Hepatocyte (in vitro differentiated cells): ENCODE data around the gene GLS. TPM values are rescaled to one million over a fixed set of nuclear protein-coding genes. Genes with fewer than 3 reads are reported as not detected.

Experiments used
- DNase-seq: peaks from one replicate; pipeline ENCODE4 v3.0.0-alpha.2; 2016; ENCODE audit warnings: low spot score
- H2AFZ ChIP-seq: fragments of 200-600 bp; sonication (generic); 2 replicates; pipeline ENCODE4 v1.6.0; 2016; ENCODE audit warnings: antibody characterized with exemption, mild to moderate bottlenecking
- H3K27ac ChIP-seq: fragments of 200-600 bp; sonication (generic); 2 replicates; pipeline ENCODE4 v1.5.1; 2016; ENCODE audit warnings: mild to moderate bottlenecking
- H3K27me3 ChIP-seq: fragments of 200-600 bp; sonication (generic); 2 replicates; pipeline ENCODE4 v1.6.1; 2016
- H3K36me3 ChIP-seq: fragments of 200-600 bp; sonication (generic); replicated peaks from 2 replicates; pipeline ENCODE4 v1.5.1; 2016; ENCODE audit warnings: low read depth; ENCODE audit not compliant: insufficient read depth
- H3K4me1 ChIP-seq: fragments of 200-600 bp; sonication (generic); 2 replicates; pipeline ENCODE4 v1.5.1; 2016; ENCODE audit warnings: mild to moderate bottlenecking, moderate library complexity; ENCODE audit not compliant: insufficient read depth
- H3K4me2 ChIP-seq: fragments of 200-600 bp; sonication (generic); 2 replicates; pipeline ENCODE4 v1.6.0; 2016
- H3K4me3 ChIP-seq: fragments of 200-600 bp; sonication (generic); 2 replicates; pipeline ENCODE4 v1.5.1; 2016; ENCODE audit warnings: mild to moderate bottlenecking
- H3K79me2 ChIP-seq: fragments of 200-600 bp; sonication (generic); 2 replicates; pipeline ENCODE4 v1.6.0; 2017; ENCODE audit warnings: mild to moderate bottlenecking
- H3K9me2 ChIP-seq: fragments of 200-600 bp; sonication (generic); replicated peaks from 2 replicates; pipeline ENCODE4 v1.6.0; 2017; ENCODE audit warnings: mild to moderate bottlenecking; ENCODE audit not compliant: insufficient read depth
- H3K9me3 ChIP-seq: fragments of 200-600 bp; sonication (generic); 2 replicates; pipeline ENCODE4 v1.5.1; 2016; ENCODE audit warnings: low read depth, mild to moderate bottlenecking
- H4K20me1 ChIP-seq: fragments of 200-600 bp; sonication (generic); 2 replicates; pipeline ENCODE4 v1.6.0; 2016; ENCODE audit warnings: mild to moderate bottlenecking; ENCODE audit not compliant: insufficient read depth, poor library complexity, severe bottlenecking
- EZH2 ChIP-seq: fragments of 200-600 bp; sonication (generic); IDR thresholded peaks from 2 replicates; pipeline ENCODE4 v1.6.1; 2016; ENCODE audit warnings: antibody characterized with exemption, mild to moderate bottlenecking, borderline replicate concordance
- EZH2phosphoT487 ChIP-seq: fragments of 200-600 bp; sonication (generic); IDR thresholded peaks from one replicate; pipeline ENCODE4 v1.6.1; 2018; ENCODE audit warnings: antibody characterized with exemption, mild to moderate bottlenecking, low read depth, moderate library complexity; ENCODE audit not compliant: unreplicated experiment, severe bottlenecking
- WGBS: methylation state at CpG from one replicate; pipeline ENCODE4 v1.1.6; 2016; ENCODE audit warnings: low lambda C conversion rate; ENCODE audit errors: missing lambda C conversion rate; 5-methylcytosine and 5-hydroxymethylcytosine counted together
- polyA plus RNA-seq: library from polyadenylated mRNA; unstranded; fragments of >200 nt; fragmentation: Nextera tagmentation; extraction: Ambion mirVana; gene quantifications from 2 replicates; pipeline ENCODE4 v1.2.1, GENCODE V29; 2016
- total RNA-seq: library from RNA; depleted of rRNA; stranded (reverse); fragments of >200 nt; gene quantifications from 2 replicates; pipeline ENCODE4 v1.2.3, GENCODE V29; 2014
- TF ChIP-seq, protein P1 (sequence below): fragments of 200-600 bp; sonication (generic); IDR thresholded peaks from 2 replicates; pipeline ENCODE4 v1.5.1; 2016; ENCODE audit warnings: antibody characterized with exemption, mild to moderate bottlenecking; ENCODE audit not compliant: poor library complexity

Gene GLS
- total and polyA plus RNA-seq, 2 experiments from 2014 or later = 78.8 to 460 TPM

DNA sequence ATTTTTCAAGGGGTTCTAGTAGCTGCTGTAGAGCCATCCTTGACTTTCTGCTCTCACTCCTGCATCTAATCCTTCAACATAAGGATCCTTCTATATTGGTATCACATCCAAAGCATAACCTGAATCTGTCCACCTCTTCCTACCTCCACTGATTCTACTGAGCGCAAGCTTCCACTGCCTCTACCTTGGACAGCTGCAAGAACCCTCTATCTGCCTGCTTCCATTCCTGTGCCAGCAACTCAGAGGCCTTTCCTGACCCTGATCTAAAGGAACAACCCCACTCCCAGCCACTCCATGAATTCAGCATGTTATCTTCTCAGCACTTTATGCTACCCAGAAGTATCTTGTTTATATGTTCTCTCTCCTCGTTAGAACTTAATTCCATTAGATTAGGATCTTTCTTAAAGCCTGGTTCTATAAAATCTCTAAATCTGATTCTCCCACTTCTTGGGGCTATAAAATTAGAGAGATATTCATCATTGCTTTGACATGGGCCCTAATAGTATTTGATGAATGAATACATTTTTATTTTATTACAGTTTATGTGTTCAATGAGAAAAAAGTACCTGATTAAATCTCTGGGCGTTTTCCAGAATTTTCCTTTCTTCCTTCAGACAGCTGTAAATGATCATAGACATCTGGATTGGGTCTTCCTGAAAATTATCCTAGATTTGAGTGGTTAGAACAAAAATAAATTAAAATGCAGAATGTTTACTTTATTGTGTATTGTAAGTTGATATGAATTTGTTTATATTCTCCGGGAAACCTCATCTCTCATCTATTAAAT lies 126.6 kb downstream of the GLS start:
- Histone ChIP-seq H3K4me2 (no peak overlapping the region), H4K20me1 (no peaks in the 10 kb centered on the region), H3K9me3 (no peaks in the 10 kb centered on the region), H3K4me1 (peaks cover 4% of the 10 kb centered on the region), H3K27ac (no peak overlapping the region), H3K79me2 (peaks cover 21% of the 10 kb centered on the region), H3K27me3 (no peaks in the 10 kb centered on the region), H3K9me2 (no peaks in the 10 kb centered on the region), H3K4me3 (no peak overlapping the region), H2AFZ (no peak overlapping the region), H3K36me3 (no peaks in the 10 kb centered on the region)
- 73% methylated on average over 4 of the region's 4 CpGs for WGBS
- TF ChIP-seq EZH2 (no peak), EZH2phosphoT487 (no peak)
- TF ChIP-seq, protein P1, sequence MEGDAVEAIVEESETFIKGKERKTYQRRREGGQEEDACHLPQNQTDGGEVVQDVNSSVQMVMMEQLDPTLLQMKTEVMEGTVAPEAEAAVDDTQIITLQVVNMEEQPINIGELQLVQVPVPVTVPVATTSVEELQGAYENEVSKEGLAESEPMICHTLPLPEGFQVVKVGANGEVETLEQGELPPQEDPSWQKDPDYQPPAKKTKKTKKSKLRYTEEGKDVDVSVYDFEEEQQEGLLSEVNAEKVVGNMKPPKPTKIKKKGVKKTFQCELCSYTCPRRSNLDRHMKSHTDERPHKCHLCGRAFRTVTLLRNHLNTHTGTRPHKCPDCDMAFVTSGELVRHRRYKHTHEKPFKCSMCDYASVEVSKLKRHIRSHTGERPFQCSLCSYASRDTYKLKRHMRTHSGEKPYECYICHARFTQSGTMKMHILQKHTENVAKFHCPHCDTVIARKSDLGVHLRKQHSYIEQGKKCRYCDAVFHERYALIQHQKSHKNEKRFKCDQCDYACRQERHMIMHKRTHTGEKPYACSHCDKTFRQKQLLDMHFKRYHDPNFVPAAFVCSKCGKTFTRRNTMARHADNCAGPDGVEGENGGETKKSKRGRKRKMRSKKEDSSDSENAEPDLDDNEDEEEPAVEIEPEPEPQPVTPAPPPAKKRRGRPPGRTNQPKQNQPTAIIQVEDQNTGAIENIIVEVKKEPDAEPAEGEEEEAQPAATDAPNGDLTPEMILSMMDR = no peak
- DNase-seq = no peak

DNA sequence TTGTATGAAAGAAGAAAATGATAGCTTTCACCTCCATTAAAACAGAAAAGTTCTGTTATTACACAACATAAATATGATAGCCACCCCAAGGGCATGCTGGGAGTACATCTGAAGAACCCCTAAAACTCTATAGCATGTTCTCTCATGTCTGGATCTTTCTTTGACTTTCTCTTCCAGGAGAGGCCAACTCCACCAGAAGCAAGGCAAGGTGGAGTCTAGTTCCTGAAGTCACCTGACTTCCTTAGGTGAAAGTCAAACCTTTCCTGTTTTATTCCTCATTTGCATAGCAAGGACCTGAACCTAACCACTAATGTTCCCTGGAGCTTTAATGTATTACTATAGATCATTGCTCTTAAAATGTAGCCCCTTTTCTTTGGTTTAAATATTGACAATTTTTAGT lies 127.7 kb downstream of the GLS start:
- H3K27me3 ChIP-seq = no peaks in the 10 kb centered on the region
- H3K27ac ChIP-seq = no peak overlapping the region
- no peaks in the 10 kb centered on the region for H3K9me2 ChIP-seq
- no peaks in the 10 kb centered on the region for H3K36me3 ChIP-seq
- TF ChIP-seq EZH2 (no peak), EZH2phosphoT487 (no peak)
- TF ChIP-seq, protein P1 = no peak
- H3K4me2 ChIP-seq = no peak overlapping the region
- peaks cover 32% of the 10 kb centered on the region for H3K79me2 ChIP-seq
- H3K4me1 ChIP-seq = peaks cover 9% of the 10 kb centered on the region
- no peaks in the 10 kb centered on the region for H3K9me3 ChIP-seq
- no peak overlapping the region for H3K4me3 ChIP-seq
- no peak for DNase-seq
- H2AFZ ChIP-seq = no peak overlapping the region
- H4K20me1 ChIP-seq = peaks cover 3% of the 10 kb centered on the region

DNA sequence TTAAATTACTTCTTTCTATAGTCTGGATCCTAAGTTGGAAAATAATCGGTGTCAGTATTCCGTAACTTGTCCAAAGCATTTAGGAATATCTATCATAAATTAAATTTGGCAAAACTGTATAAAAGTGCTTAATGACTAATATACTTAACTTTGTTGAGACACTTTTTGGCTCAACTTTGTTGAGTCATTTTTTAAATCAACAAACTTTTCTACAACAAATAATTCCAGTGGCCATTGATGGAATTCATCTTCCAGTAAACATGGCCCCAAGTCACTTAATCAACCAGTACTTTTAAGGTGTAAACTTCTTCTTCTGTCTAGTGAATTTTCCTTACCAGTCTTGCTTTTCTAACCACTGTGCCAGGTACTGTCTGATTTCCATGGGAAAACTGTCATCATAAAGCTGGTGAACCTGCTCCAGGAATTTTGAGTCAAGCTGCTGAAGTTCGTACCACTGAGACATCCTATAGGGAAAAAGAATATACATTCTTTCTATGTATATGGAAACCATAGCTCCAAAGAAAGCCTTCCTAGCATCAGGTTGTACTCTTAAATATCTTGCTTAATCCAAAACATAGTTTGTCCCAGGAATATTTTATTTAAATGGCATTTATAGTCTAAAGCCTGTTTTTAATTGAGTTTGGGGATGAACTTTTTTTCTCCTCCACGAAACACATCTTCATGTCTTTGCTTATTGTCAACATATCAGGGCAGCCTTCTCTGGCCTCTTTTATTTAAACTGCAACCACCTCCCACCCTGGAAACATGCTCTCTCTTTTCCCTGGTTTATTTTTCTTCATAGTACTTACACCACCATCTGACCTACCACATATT lies 129.1 kb downstream of the GLS start:
- Histone ChIP-seq H3K9me3 (no peaks in the 10 kb centered on the region), H2AFZ (no peak overlapping the region), H3K4me3 (no peak overlapping the region), H3K4me2 (no peak overlapping the region), H3K9me2 (no peaks in the 10 kb centered on the region), H3K36me3 (no peaks in the 10 kb centered on the region), H3K4me1 (peaks cover 13% of the 10 kb centered on the region), H3K27me3 (no peaks in the 10 kb centered on the region), H4K20me1 (peaks cover 4% of the 10 kb centered on the region), H3K79me2 (peaks cover 35% of the 10 kb centered on the region), H3K27ac (no peak overlapping the region)
- 97% methylated on average over 4 of the region's 4 CpGs for WGBS
- no peak for DNase-seq
- TF ChIP-seq EZH2phosphoT487 = no peak
- TF ChIP-seq, protein P1 = no peak
- no peak for TF ChIP-seq EZH2
